Heart right ventricle (tissue), 16 donors: Measurements from ENCODE around the gene OR4D2. TPM values are rescaled to one million over a fixed set of nuclear protein-coding genes. Genes with fewer than 3 reads are reported as not detected.

Experiments
- ATAC-seq, 8 donors: fragments of 200-7000 bp; cut with Tn5 transposase; one replicate each; pipeline ENCODE4 v1.9.1; 2020; ENCODE audit warnings: mild to moderate bottlenecking in 8 of 8, moderate library complexity in 8 of 8, moderate number of reproducible peaks in 1 of 8
- DNase-seq, 2 donors: peaks; one replicate each; pipeline ENCODE4 v3.0.0-alpha.2; 2020
- H3K27ac ChIP-seq, 10 donors: fragments of 200-600 bp; sonication (generic) in 2 of 10; one replicate each; pipeline versions ENCODE4 v1.5.0 to v1.8.0; 2020 to 2022; ENCODE audit warnings: mild to moderate bottlenecking in 3 of 10
- H3K27me3 ChIP-seq, 7 donors: fragments of 200-600 bp; one replicate each; pipeline ENCODE4 v1.8.0; 2021 to 2022; ENCODE audit warnings: mild to moderate bottlenecking in 2 of 7
- H3K36me3 ChIP-seq, 9 donors: fragments of 200-600 bp; sonication (generic) in 1 of 9; one replicate each; pipeline versions ENCODE4 v1.5.0 to v1.8.0; 2020 to 2022; ENCODE audit warnings: mild to moderate bottlenecking in 2 of 9
- H3K4me1 ChIP-seq, 9 donors: fragments of 200-600 bp; sonication (generic) in 1 of 9; one replicate each; pipeline versions ENCODE4 v1.5.0 to v1.8.0; 2020 to 2022; ENCODE audit warnings: mild to moderate bottlenecking in 4 of 9
- H3K4me3 ChIP-seq, 10 donors: fragments of 200-600 bp; sonication (generic) in 2 of 10; one replicate each; pipeline versions ENCODE4 v1.5.0 to v1.8.0; 2020 to 2022; ENCODE audit warnings: mild to moderate bottlenecking in 7 of 10, moderate library complexity in 2 of 10
- H3K9me3 ChIP-seq, 11 donors: fragments of 200-600 bp in 10 of 11; sonication (generic) in 2 of 11; one replicate each; pipeline versions ENCODE4 v1.5.0 to v1.8.0; 2013 to 2022; ENCODE audit warnings: mild to moderate bottlenecking in 2 of 11, control low read depth in 1 of 11, moderate library complexity in 1 of 11
- WGBS, 2 donors: extraction: QIAGEN DNeasy Blood & Tissue Kit; methylation state at CpG; one replicate each; pipeline ENCODE4 v1.1.7; 2013; ENCODE audit warnings: inconsistent platforms in 1 of 2; 5-methylcytosine and 5-hydroxymethylcytosine counted together
- intact Hi-C, 10 donors: fragments of 100-400 bp; cut with DNase I; formaldehyde crosslinking; loops; one replicate each; pipeline versions ENCODE4 v1.11.1 to v1.14.2; 2022
- polyA plus RNA-seq, 2 donors: library from polyadenylated mRNA; stranded (reverse); fragments of 200-250 nt; gene quantifications; one replicate each; pipeline ENCODE4 v1.2.3, GENCODE V29; 2013
- total RNA-seq, 10 donors: library from RNA; stranded (reverse); fragmentation: NEBNext Ultra II Directional in 3 of 10; extraction: Animal tissue kit (Norgen Biotek cat#: 25700) in 3 of 10; gene quantifications; one replicate each; pipeline versions ENCODE4 v1.2.1 to v1.2.4, GENCODE V29; 2021 to 2023
- TF ChIP-seq, protein P1 (sequence below), 9 donors: fragments of 200-600 bp; sonication (generic) in 2 of 9; IDR thresholded peaks; one replicate each; pipeline versions ENCODE4 v1.5.0 to v1.8.0; 2021 to 2022; ENCODE audit warnings: antibody characterized with exemption in 9 of 9, mild to moderate bottlenecking in 5 of 9, moderate library complexity in 1 of 9
- donor health status: Arrhythmogenic right ventricular cardiomyopathy.
- donor health status: ischemic (EF 13 %, LVEDD 7.1; RV severe dilation, severe dysfunction).
- donor health status: healthy with polysubstance abuse.
- donor health status: DM: no; HTN: yes; CAD: no.
- donor health status: DM: no; HTN: no; CAD: no.
- donor health status: ischemic (EF 25% LVEDD 6.9; RV normal size, moderate dysfunction).
- donor health status: ischemic (EF 25% LVEDD 5.7; RV mildly dilated, moderate dysfunction).
- donor health status: healthy.
- donor health status: DM: yes; HTN: yes; CAD: no.
- donor health status: Ischemic cardiomyopathy.
- donor health status: ischemic (EF 35%, LVEDD 5.7; RV mildly dilated, moderate dysfunction).
- donor health status: nonischemic (EF 11% LVEDD 7.7; RV severe dilation, severe dysfunction).
- donor health status: DM: yes; HTN: yes; CAD: no.
- donor health status: PGD.
- donor health status: ischemic (EF 29% LVEDD 5.4; RV normal size, mild dysfunction).
- donor health status: nonischemic (EF 23%, LVEDD 6.1; RV moderate dilation, normal function).

OR4D2 gene
- total and polyA plus RNA-seq, 12 donors: not detected

GRCh38 chr17:58174871-58175270 lies 8.1 kb downstream of the OR4D2 start:
- 43 to 47% methylated on average over 3 of the region's 3 CpGs for WGBS, 2 donors
- TF ChIP-seq, protein P1, sequence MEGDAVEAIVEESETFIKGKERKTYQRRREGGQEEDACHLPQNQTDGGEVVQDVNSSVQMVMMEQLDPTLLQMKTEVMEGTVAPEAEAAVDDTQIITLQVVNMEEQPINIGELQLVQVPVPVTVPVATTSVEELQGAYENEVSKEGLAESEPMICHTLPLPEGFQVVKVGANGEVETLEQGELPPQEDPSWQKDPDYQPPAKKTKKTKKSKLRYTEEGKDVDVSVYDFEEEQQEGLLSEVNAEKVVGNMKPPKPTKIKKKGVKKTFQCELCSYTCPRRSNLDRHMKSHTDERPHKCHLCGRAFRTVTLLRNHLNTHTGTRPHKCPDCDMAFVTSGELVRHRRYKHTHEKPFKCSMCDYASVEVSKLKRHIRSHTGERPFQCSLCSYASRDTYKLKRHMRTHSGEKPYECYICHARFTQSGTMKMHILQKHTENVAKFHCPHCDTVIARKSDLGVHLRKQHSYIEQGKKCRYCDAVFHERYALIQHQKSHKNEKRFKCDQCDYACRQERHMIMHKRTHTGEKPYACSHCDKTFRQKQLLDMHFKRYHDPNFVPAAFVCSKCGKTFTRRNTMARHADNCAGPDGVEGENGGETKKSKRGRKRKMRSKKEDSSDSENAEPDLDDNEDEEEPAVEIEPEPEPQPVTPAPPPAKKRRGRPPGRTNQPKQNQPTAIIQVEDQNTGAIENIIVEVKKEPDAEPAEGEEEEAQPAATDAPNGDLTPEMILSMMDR (IDR thresholded peaks at IDR 0.05): no peak

DNA sequence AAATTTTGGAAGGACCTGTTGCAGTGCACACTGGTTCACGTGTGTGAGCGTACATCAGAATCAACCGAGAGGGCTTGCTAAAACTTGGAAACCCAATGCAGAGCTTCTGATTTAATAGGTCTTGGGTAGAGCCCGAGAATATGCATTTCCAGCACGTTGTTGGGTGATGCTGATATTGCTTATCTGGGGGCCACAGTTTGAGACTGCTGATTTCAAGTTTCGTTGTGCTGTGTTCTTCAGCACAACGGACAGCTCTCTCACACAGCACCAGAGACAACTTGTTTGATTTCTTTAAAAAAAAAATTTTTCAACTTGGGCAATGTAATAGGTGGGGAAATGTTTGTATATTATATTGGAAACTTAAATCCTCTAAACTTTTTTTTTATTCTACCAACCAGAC lies 9.4 kb downstream of the OR4D2 start:
- intact Hi-C loops: no loop called here
- DNase-seq (no peak), ATAC-seq (no peak)
- TF ChIP-seq, protein P1 (IDR thresholded peaks at IDR 0.05): no peak
- Histone ChIP-seq H3K27ac (no peak overlapping the region), H3K4me1 (no peaks in the 10 kb centered on the region), H3K4me3 (no peak overlapping the region), H3K27me3 (peaks cover 0 to 27% (median 13%) of the 10 kb centered on the region in 7 donors), H3K36me3 (no peaks in the 10 kb centered on the region), H3K9me3 (no peaks in the 10 kb centered on the region)
- WGBS, 2 donors: 42 to 44% methylated on average over 7 of the region's 7 CpGs

More at GRCh38 chr17:58174871-58175270, 8.1 kb downstream of the OR4D2 start:
- Histone ChIP-seq H3K27me3 (peaks cover 0 to 29% (median 15%) of the 10 kb centered on the region in 7 donors), H3K27ac (no peak overlapping the region), H3K4me3 (no peak overlapping the region), H3K4me1 (no peaks in the 10 kb centered on the region), H3K9me3 (no peaks in the 10 kb centered on the region), H3K36me3 (no peaks in the 10 kb centered on the region)
- ATAC-seq (no peak), DNase-seq (no peak)
- intact Hi-C loops: loop anchor here in 1 of 10 donors (5.0 kb wide), 1 partner anchor 58 kb away; no protein-coding TSS in a partner anchor

GRCh38 chr17:58181796-58182195 lies 15.0 kb downstream of the OR4D2 start:
- intact Hi-C loops: no loop called here
- no peak for DNase-seq
- Histone ChIP-seq H3K4me1 (no peaks in the 10 kb centered on the region), H3K27ac (no peak overlapping the region), H3K4me3 (no peak overlapping the region), H3K36me3 (no peaks in the 10 kb centered on the region), H3K27me3 (peaks cover 0 to 14% (median 3%) of the 10 kb centered on the region in 7 donors), H3K9me3 (no peaks in the 10 kb centered on the region)
- TF ChIP-seq, protein P1 (IDR thresholded peaks at IDR 0.05): no peak
- ATAC-seq: no peak
- 71 to 76% methylated on average over 4 of the region's 4 CpGs for WGBS, 2 donors

- Histone ChIP-seq H3K9me3 (no peaks in the 10 kb centered on the region), H3K4me1 (no peaks in the 10 kb centered on the region), H3K27me3 (peaks cover 0 to 19% (median 13%) of the 10 kb centered on the region in 7 donors), H3K36me3 (no peaks in the 10 kb centered on the region), H3K4me3 (no peak overlapping the region), H3K27ac (no peak overlapping the region)
- WGBS, 2 donors: 77 to 86% methylated on average over 4 of the region's 4 CpGs
- intact Hi-C loops: no loop called here
- TF ChIP-seq, protein P1 (IDR thresholded peaks at IDR 0.05): no peak
- DNase-seq: no peak
- ATAC-seq: no peak
Observed at GRCh38 chr17:58183514-58183913, 16.7 kb downstream of the OR4D2 start.
